ACC112 (cell line): ENCODE measurements around the gene CDIPT.
A peak's percentile ranks its signal among the peaks of the same experiment; 100 is the strongest.

Experiments used
- H2AFZ ChIP-seq: fragments of 200-600 bp; sonication (generic); one replicate; pipeline ENCODE4 v1.6.0; 2017; ENCODE audit warnings: antibody characterized with exemption, low read length; ENCODE audit not compliant: unreplicated experiment
- H3K27ac ChIP-seq: fragments of 200-600 bp; sonication (generic); 2 replicates; pipeline ENCODE4 v1.5.1; 2014; ENCODE audit warnings: low read depth, mild to moderate bottlenecking, antibody characterized with exemption, low read length, moderate library complexity
- H3K27me3 ChIP-seq: fragments of 200-600 bp; sonication (generic); 2 replicates; pipeline ENCODE4 v1.6.1; 2014; ENCODE audit warnings: mild to moderate bottlenecking, antibody characterized with exemption, low read length, moderate library complexity, mixed read lengths; ENCODE audit not compliant: insufficient read depth
- H3K36me3 ChIP-seq: fragments of 200-600 bp; sonication (generic); 2 replicates; pipeline ENCODE4 v1.6.1; 2016; ENCODE audit warnings: mild to moderate bottlenecking, antibody characterized with exemption, low read length, moderate library complexity, mixed read lengths; ENCODE audit not compliant: insufficient read depth
- H3K4me1 ChIP-seq: fragments of 200-600 bp; sonication (generic); one replicate; pipeline ENCODE4 v1.6.1; 2016; ENCODE audit warnings: low read length, mixed read lengths; ENCODE audit not compliant: insufficient read depth, unreplicated experiment, control insufficient read depth
- H3K4me3 ChIP-seq: fragments of 200-600 bp; sonication (generic); 2 replicates; pipeline ENCODE4 v1.5.1; 2014; ENCODE audit warnings: mild to moderate bottlenecking, low read depth, low read length
- H3K79me2 ChIP-seq: fragments of 200-600 bp; sonication (generic); one replicate; pipeline ENCODE4 v1.6.0; 2016; ENCODE audit warnings: low read length; ENCODE audit not compliant: control insufficient read depth, unreplicated experiment, insufficient read depth

CDIPT gene

DNA sequence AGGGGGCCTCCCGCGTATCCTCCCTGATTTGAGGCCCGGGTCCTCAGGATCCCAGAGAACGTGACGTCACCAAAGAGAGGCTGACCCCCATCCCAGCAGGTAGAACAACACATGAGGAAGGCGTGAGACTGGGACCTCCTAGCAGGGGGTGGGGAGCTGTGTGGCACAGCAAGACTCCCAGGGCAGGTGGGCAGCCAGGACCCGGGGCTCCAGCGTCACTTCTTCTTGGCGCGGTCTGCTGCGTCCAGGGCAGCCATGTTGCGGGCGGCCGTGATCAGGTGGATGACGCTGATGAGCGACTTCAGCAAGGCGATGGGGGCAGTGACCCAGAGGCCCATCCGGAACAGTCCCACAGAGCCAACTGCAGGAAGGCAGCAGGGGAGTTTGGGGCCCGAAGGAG is 4.1 kb downstream of the CDIPT start:
- Histone ChIP-seq H3K4me1 (peaks cover 19% of the 10 kb centered on the region), H3K79me2 (peaks cover 15% of the 10 kb centered on the region), H3K36me3 (no peaks in the 10 kb centered on the region; the same call in 1 of the 2 replicates), H3K4me3 (no peak overlapping the region), H3K27me3 (no peaks in the 10 kb centered on the region), H2AFZ (no peak overlapping the region), H3K27ac (no peak overlapping the region)

DNA sequence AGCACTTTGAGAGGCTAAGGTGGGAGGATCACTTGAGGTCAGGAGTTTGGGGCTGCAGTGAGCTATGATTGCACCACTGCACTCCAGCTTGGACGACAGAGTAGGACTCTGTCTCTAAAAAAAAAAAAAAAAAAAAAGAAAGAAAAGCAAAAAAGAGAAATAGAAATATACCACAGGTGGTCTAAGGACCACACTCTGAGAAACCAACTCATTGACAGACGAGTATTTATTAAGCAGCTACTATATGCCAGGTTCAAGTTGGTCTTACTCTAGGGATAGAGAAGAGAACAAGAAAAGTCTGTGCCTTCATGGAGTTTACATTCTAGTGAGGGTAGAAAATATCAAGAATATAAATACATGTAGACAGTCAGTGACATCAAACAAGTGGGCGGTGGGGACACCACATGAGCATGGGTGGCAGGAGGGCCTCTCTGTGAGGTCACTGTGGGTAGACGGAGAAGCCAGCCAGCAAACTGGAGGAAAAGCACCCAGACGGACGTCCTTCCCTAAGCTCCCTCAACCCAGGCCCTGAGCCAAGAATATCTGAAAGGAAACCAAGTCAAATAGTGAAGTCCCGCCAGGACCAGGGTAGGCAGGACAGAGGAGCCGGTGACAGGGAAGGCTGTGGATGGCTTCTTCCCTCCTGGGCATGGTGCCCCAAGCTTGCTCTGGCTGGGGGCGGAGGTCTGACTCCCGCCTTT is 4.7 kb downstream of the CDIPT start:
- H3K27ac ChIP-seq: no peak overlapping the region
- H2AFZ ChIP-seq: no peak overlapping the region
- H3K79me2 ChIP-seq: peaks cover 15% of the 10 kb centered on the region
- H3K4me1 ChIP-seq: peaks cover 19% of the 10 kb centered on the region
- H3K4me3 ChIP-seq: no peak overlapping the region
- no peaks in the 10 kb centered on the region; the same call in 1 of the 2 replicates for H3K36me3 ChIP-seq
- no peaks in the 10 kb centered on the region for H3K27me3 ChIP-seq

- H3K79me2 ChIP-seq: peaks cover 9% of the 10 kb centered on the region
- no peak overlapping the region for H2AFZ ChIP-seq
- H3K4me3 ChIP-seq: no peak overlapping the region
- H3K36me3 ChIP-seq: no peaks in the 10 kb centered on the region; the same call in 1 of the 2 replicates
- peaks cover 19% of the 10 kb centered on the region for H3K4me1 ChIP-seq
- H3K27me3 ChIP-seq: no peaks in the 10 kb centered on the region
- H3K27ac ChIP-seq: peak overlapping the region; percentile 36
These were observed 5.8 kb downstream of the CDIPT start for GRCh38 chr16:29857133-29857760.

DNA sequence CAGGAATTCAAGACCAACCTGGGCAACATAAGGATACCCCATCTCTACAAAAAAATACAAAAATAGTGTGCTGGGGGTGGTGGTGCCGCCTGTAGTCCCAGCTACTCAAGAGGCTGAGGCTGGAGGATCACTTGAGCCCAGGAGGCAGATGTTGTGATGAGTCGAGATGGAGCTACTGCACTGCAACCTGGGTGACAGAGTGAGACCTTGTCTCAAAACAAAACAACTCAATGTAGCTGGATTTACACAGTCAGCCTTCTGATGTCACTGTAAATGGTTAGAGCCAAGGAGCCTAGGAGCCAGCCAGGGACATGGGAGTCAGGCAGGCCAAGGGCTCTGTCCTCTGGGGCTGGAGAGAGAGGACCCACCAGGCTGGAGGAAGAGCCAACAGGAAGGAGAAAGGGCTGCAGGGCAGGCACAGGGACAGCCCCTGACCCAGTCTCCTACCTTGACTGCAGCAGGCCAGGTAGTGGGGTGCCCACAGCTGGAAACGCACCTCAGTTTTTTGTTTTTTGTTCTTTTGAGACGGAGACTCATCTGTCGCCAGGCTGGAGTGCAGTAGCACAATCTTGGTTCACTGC is 8.4 kb downstream of the CDIPT start:
- Histone ChIP-seq H2AFZ (no peak overlapping the region), H3K79me2 (no peaks in the 10 kb centered on the region), H3K4me3 (no peak overlapping the region), H3K27ac (no peak overlapping the region), H3K36me3 (no peaks in the 10 kb centered on the region), H3K27me3 (no peaks in the 10 kb centered on the region), H3K4me1 (peaks cover 15% of the 10 kb centered on the region)

DNA sequence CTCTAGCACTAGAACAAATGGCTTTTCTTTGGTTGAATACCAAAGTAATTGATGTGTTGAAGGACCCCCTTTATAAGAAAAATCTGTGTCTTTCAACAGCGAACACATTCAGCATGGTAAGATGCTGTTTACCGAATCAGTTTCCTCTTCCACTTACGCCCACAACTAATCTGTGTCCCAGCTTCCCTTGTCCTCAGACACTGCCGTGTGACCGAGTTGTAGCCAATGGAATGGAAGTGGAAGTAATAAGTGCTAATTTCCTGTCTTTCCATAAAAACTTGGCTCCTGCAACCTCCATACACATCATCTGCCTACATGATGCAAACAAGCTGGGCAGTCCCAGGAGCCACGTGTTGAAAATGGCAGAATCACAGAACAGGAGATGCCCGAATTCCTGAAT is 10.4 kb downstream of the CDIPT start:
- Histone ChIP-seq H2AFZ (no peak overlapping the region), H3K27ac (no peak overlapping the region), H3K4me3 (no peak overlapping the region), H3K4me1 (peaks cover 13% of the 10 kb centered on the region), H3K79me2 (no peaks in the 10 kb centered on the region), H3K27me3 (no peaks in the 10 kb centered on the region), H3K36me3 (0 out of 2 replicates have a peak, but pooled peaks cover 6% of the 10 kb centered on the region)

- Histone ChIP-seq H3K27ac (no peak overlapping the region), H3K4me1 (no peaks in the 10 kb centered on the region), H3K36me3 (peaks cover 15% of the 10 kb centered on the region; the same call in 1 of the 2 replicates), H2AFZ (no peak overlapping the region), H3K79me2 (no peaks in the 10 kb centered on the region), H3K4me3 (no peak overlapping the region), H3K27me3 (no peaks in the 10 kb centered on the region)
These were observed 12.0 kb downstream of the CDIPT start for GRCh38 chr16:29850998-29851397.

DNA sequence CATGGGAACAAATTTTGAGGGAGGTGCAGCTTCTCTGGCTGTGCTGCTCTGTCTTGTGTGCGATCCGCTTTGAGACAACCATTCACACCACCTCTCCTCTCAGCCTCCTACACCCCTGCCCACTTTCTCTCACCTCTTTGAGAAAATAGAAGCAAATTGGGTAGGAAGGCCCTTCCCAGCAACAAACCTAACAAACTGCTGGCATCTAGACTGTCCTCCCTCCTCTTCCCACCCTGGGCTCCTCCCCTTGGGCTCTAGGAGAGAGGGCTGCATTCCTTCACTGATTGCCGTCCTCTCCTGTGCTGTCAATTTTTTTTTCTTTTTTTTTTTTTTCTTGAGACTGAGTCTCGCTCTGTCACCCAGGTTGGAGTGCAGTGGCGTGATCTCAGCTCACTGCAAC is 13.5 kb downstream of the CDIPT start:
- Histone ChIP-seq H3K4me3 (no peak overlapping the region), H3K27me3 (no peaks in the 10 kb centered on the region), H2AFZ (no peak overlapping the region)

GRCh38 chr16:29848420-29849297 is 14.4 kb downstream of the CDIPT start:
- Histone ChIP-seq H3K79me2 (no peaks in the 10 kb centered on the region), H2AFZ (no peak overlapping the region), H3K4me3 (no peak overlapping the region), H3K27ac (no peak overlapping the region), H3K4me1 (no peaks in the 10 kb centered on the region), H3K36me3 (peaks cover 15% of the 10 kb centered on the region; the same call in 1 of the 2 replicates), H3K27me3 (no peaks in the 10 kb centered on the region)

More for the DNA sequence above, 13.5 kb downstream of the CDIPT start:
- H3K79me2 ChIP-seq: no peaks in the 10 kb centered on the region
- no peaks in the 10 kb centered on the region for H3K4me1 ChIP-seq
- H3K27ac ChIP-seq: no peak overlapping the region
- peaks cover 15% of the 10 kb centered on the region; the same call in 1 of the 2 replicates for H3K36me3 ChIP-seq

DNA sequence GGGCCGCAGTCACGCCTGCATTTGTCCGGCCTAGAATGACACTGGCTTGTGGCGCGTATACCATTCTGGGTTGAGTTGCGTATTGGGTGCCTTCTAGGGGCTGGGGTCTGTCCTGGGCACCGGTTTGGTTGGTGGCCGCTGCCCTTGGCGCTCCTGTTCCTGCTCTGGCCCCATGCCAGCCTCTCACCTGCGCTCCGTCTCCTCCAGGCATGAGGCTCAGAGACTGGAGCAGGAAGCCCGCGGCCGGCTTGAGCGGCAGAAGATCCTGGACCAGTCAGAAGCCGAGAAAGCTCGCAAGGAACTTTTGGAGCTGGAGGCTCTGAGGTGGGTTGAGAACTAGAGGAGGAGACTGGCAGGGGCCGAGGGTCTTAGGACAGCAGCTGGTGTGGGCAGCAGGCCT is 17.4 kb downstream of the CDIPT start:
- H3K4me1 ChIP-seq: no peaks in the 10 kb centered on the region
- no peak overlapping the region for H3K4me3 ChIP-seq
- no peak overlapping the region for H2AFZ ChIP-seq

DNA sequence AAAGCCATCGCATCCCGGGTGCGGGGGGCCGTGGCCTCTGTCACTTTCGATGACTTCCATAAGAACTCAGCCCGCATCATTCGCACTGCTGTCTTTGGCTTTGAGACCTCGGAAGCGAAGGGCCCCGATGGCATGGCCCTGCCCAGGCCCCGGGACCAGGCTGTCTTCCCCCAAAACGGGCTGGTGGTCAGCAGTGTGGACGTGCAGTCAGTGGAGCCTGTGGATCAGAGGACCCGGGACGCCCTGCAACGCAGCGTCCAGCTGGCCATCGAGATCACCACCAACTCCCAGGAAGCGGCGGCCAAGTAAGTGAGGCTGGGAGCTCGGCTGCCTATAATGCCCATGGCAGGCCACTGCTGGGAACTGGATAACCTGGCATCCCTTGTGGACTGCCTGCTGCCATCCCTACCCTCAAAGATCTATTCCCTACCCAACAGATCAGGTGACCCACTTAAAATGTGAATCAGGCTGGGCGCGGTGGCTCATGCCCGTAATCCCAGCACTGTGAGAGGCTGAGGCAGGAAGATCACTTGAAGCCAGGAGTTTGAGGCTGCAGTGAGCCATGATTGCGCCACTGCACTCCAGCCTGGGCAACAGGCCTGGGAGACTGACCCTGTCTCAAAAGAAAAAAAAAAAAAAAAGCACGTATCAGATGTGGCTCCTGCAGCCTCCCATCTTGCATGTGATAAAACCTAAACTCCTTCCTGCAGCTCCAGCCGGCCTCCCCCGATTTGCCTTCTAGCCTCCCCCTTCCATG is 18.3 kb downstream of the CDIPT start:
- no peak overlapping the region for H3K4me3 ChIP-seq
- H3K4me1 ChIP-seq: no peaks in the 10 kb centered on the region
- no peaks in the 10 kb centered on the region for H3K79me2 ChIP-seq
- no peaks in the 10 kb centered on the region for H3K27me3 ChIP-seq
- no peak overlapping the region for H3K27ac ChIP-seq
- no peak overlapping the region for H2AFZ ChIP-seq
- peaks cover 22% of the 10 kb centered on the region; the same call in 1 of the 2 replicates for H3K36me3 ChIP-seq

More for the DNA sequence above, 17.4 kb downstream of the CDIPT start:
- Histone ChIP-seq H3K27me3 (no peaks in the 10 kb centered on the region), H3K27ac (no peak overlapping the region), H3K79me2 (no peaks in the 10 kb centered on the region), H3K36me3 (peaks cover 15% of the 10 kb centered on the region; the same call in 1 of the 2 replicates)
